ENCODE results near the gene ABLIM2. TPM values are rescaled to one million over a fixed set of nuclear protein-coding genes. Genes with fewer than 3 reads are reported as not detected.

Gene ABLIM2
- total and polyA plus RNA-seq, 2 of the 8 experiments (the other 6 are each of a cell fraction or from before 2014, with no cell fraction given): 2.8 to 3.0 TPM

DNA sequence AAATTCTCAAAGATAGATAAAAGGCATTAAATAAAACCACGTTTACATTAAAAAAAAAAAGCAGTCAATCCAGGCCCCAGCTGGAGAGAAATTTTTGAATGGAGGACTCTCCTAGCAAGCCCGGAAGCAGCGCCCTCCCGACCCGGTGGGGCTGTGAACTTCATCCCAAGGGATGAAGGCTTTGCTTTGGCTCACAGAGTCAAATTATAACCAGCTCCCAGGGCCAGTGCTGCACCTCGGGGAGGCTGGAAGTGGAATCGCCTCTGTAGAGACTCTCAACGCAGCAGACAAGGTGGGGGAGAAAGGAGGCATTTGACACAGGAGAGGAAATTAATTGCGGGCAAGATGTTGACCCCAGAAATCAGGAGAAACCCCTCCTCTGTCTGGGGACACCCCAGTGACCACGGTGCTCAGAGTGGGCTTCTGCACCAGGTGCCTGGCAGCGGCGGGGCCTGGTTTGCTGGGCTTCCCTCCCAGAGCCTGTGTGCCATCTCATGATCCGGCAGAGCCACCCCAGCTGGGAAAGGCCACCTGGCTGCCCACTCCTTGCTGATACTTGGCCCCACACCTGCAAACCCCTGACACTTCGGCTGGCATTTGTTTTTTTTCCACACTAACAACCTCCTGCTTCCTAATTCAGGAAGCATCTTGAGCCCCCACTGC, 71.7 kb downstream of the ABLIM2 start (continued):
- TF ChIP-seq SIN3A (conservative IDR thresholded peaks at IDR 0.05 in 1 of 2, IDR thresholded peaks at IDR 0.05 in 1 of 2; ENCODE audit: low read depth in 1 of 2, low read length in 2 of 2) (no peak), JUN (IDR thresholded peaks at IDR 0.05; ENCODE audit: low read depth, low read length) (no peak), SP4 (IDR thresholded peaks at IDR 0.05; ENCODE audit: low read length) (no peak)

Measured in H1 (cell line).